KMS-11 (cell line): ENCODE data around the gene PPP1CB.

Experiments used
- H2AFZ ChIP-seq: fragments of 200-600 bp; sonication (generic); 2 replicates; pipeline ENCODE4 v1.6.1; 2016; ENCODE audit warnings: antibody characterized with exemption, mixed run types, low read depth
- H3K27ac ChIP-seq: fragments of 200-600 bp; sonication (generic); 2 replicates; pipeline ENCODE4 v1.6.1; 2016; ENCODE audit warnings: mild to moderate bottlenecking, mixed run types
- H3K27me3 ChIP-seq: fragments of 200-600 bp; sonication (generic); 2 replicates; pipeline ENCODE4 v1.6.1; 2017; ENCODE audit warnings: mild to moderate bottlenecking, low read depth, mixed run types, moderate library complexity; ENCODE audit not compliant: insufficient read depth
- H3K36me3 ChIP-seq: fragments of 200-600 bp; sonication (generic); 2 replicates; pipeline ENCODE4 v1.6.1; 2017; ENCODE audit warnings: mild to moderate bottlenecking, mixed run types; ENCODE audit not compliant: insufficient read depth
- H3K4me1 ChIP-seq: fragments of 200-600 bp; sonication (generic); 2 replicates; pipeline ENCODE4 v1.6.1; 2016; ENCODE audit warnings: mild to moderate bottlenecking, low read depth, mixed run types; ENCODE audit not compliant: poor library complexity, severe bottlenecking
- H3K4me2 ChIP-seq: fragments of 200-600 bp; sonication (generic); 2 replicates; pipeline ENCODE4 v1.7.0; 2016; ENCODE audit warnings: mild to moderate bottlenecking, mixed run types
- H3K4me3 ChIP-seq: fragments of 200-600 bp; sonication (generic); IDR thresholded peaks from 2 replicates; pipeline ENCODE4 v1.6.1; 2017; ENCODE audit warnings: low read depth, low read length, mixed read lengths; ENCODE audit not compliant: insufficient read depth
- H3K79me2 ChIP-seq: fragments of 200-600 bp; sonication (generic); 2 replicates; pipeline ENCODE4 v1.6.1; 2016; ENCODE audit warnings: low read depth, mixed run types; ENCODE audit not compliant: insufficient read depth
- H3K9ac ChIP-seq: fragments of 200-600 bp; sonication (generic); 2 replicates; pipeline ENCODE4 v1.6.1; 2016; ENCODE audit warnings: mild to moderate bottlenecking, mixed run types
- H4K20me1 ChIP-seq: fragments of 200-600 bp; sonication (generic); 2 replicates; pipeline ENCODE4 v1.6.1; 2016; ENCODE audit warnings: mild to moderate bottlenecking, mixed run types; ENCODE audit not compliant: insufficient read depth
- CTCF ChIP-seq: fragments of 200-600 bp; sonication (generic); conservative IDR thresholded peaks from 2 replicates; pipeline ENCODE4 v1.6.1; 2017; ENCODE audit warnings: low read depth, mild to moderate bottlenecking, antibody characterized with exemption, low read length, moderate library complexity, mixed read lengths

Gene PPP1CB

DNA sequence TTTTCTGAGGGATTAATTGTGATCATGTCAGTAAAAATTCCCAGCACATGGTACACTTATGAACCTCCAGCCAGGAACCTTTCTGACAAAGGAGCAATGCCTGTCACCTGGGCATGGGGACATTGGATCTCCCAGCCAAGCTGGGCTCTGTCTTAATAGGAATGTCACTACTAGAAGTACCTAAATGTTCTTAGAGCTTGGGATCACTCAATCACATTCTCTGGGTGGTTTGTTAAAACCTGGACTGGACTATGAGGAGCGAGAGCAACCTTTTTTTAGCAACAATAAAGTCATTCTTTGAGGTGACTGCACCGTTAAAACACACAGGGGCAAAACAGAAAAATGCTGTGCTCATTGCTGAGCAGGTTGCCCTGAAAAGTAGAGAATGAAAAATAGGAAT is 6.4 kb upstream of the PPP1CB start:
- no peak overlapping the region for H3K27ac ChIP-seq
- no peak overlapping the region for H3K4me3 ChIP-seq
- no peaks in the 10 kb centered on the region for H3K27me3 ChIP-seq
- H3K79me2 ChIP-seq = peaks cover 4% of the 10 kb centered on the region; the same call in 1 of the 2 replicates
- no peak overlapping the region for H2AFZ ChIP-seq
- H3K4me1 ChIP-seq = peaks cover 28% of the 10 kb centered on the region
- no peak overlapping the region for H3K9ac ChIP-seq
- no peak for TF ChIP-seq CTCF
- no peak overlapping the region for H3K4me2 ChIP-seq
- H4K20me1 ChIP-seq = no peaks in the 10 kb centered on the region
- H3K36me3 ChIP-seq = no peaks in the 10 kb centered on the region

GRCh38 chr2:28745876-28746275 is 5.8 kb upstream of the PPP1CB start:
- Histone ChIP-seq H3K4me2 (no peak overlapping the region), H2AFZ (no peak overlapping the region)

GRCh38 chr2:28746429-28747111 is 5.1 kb upstream of the PPP1CB start:
- TF ChIP-seq CTCF = no peak
- H4K20me1 ChIP-seq = no peaks in the 10 kb centered on the region
- peaks cover 14% of the 10 kb centered on the region; the same call in 1 of the 2 replicates for H3K79me2 ChIP-seq
- H3K27ac ChIP-seq = no peak overlapping the region
- no peak overlapping the region for H2AFZ ChIP-seq
- no peaks in the 10 kb centered on the region for H3K27me3 ChIP-seq
- no peaks in the 10 kb centered on the region for H3K36me3 ChIP-seq
- no peak overlapping the region for H3K4me3 ChIP-seq
- peaks cover 30% of the 10 kb centered on the region for H3K4me1 ChIP-seq
- H3K9ac ChIP-seq = no peak overlapping the region
- H3K4me2 ChIP-seq = no peak overlapping the region

More at GRCh38 chr2:28745876-28746275, 5.8 kb upstream of the PPP1CB start:
- Histone ChIP-seq H3K4me1 (peaks cover 30% of the 10 kb centered on the region), H4K20me1 (no peaks in the 10 kb centered on the region), H3K4me3 (no peak overlapping the region), H3K36me3 (no peaks in the 10 kb centered on the region), H3K27me3 (no peaks in the 10 kb centered on the region), H3K27ac (no peak overlapping the region), H3K9ac (no peak overlapping the region), H3K79me2 (peaks cover 11% of the 10 kb centered on the region; the same call in 1 of the 2 replicates)
- no peak for TF ChIP-seq CTCF

DNA sequence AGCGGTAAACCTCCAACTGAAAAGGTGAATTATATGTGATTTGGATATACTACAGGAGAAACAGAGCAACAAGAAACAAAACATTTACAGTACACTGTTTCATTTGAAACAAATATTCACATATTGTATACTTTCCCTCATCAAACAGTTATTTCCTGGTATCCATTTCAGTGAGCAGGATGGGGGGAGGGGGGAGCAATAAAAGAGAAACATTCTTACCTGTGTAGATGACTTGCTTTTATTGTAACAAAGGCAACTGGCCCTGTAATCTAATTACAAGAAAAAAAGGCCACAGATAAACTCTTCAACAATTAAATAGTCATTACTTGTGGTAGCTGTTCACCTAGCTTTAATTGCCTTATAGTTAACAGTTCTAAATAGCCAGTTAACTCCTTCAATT is 3.9 kb upstream of the PPP1CB start:
- no peak overlapping the region for H3K27ac ChIP-seq
- H3K27me3 ChIP-seq = no peaks in the 10 kb centered on the region

More for the DNA sequence above, 3.9 kb upstream of the PPP1CB start:
- Histone ChIP-seq H3K4me2 (peak overlapping the region; percentile 62; the same call in 1 of the 2 replicates), H2AFZ (peak overlapping the region; percentile 42; the same call in 1 of the 2 replicates), H3K9ac (no peak overlapping the region; the same call in 1 of the 2 replicates), H3K79me2 (peaks cover 23% of the 10 kb centered on the region), H4K20me1 (no peaks in the 10 kb centered on the region), H3K4me3 (no peak overlapping the region), H3K36me3 (no peaks in the 10 kb centered on the region), H3K4me1 (peaks cover 30% of the 10 kb centered on the region)
- no peak for TF ChIP-seq CTCF
